ENCODE data around the gene PPDPF.
"Not testable (repeated sequence)": the region's sequence is repeated elsewhere in the genome, so short reads cannot be mapped to it uniquely, and the experiment has no call there.

PPDPF gene

GRCh38 chr20:63478346-63479302 is 41.9 kb upstream of the PPDPF start:
- no peaks in the 10 kb centered on the region for H3K36me3 ChIP-seq (ENCODE audit: control insufficient read depth, insufficient read depth, low read length)
- WGBS, 2 experiments (ENCODE audit: insufficient coverage in 2 of 2): 90 to 92% methylated on average over 30 to 32 of the region's 34 CpGs
- H3K9me3 ChIP-seq (ENCODE audit: control insufficient read depth, low read length): no peaks in the 10 kb centered on the region
- no peaks in the 10 kb centered on the region for H3K4me1 ChIP-seq (ENCODE audit: control insufficient read depth, insufficient read depth, low read length, poor library complexity, severe bottlenecking)
- no peak overlapping the region for H3K4me3 ChIP-seq (ENCODE audit: extremely low read depth, insufficient read depth, low read length, poor library complexity, severe bottlenecking)
- no peak overlapping the region for H3K27ac ChIP-seq (ENCODE audit: low read depth, low read length, severe bottlenecking)

GRCh38 chr20:63479695-63480419 is 40.7 kb upstream of the PPDPF start:
- not testable (repeated sequence) for H3K4me1 ChIP-seq (ENCODE audit: control insufficient read depth, insufficient read depth, low read length, poor library complexity, severe bottlenecking); H3K9me3 ChIP-seq (ENCODE audit: control insufficient read depth, low read length); H3K27ac ChIP-seq (ENCODE audit: low read depth, low read length, severe bottlenecking); H3K4me3 ChIP-seq (ENCODE audit: extremely low read depth, insufficient read depth, low read length, poor library complexity, severe bottlenecking); H3K36me3 ChIP-seq (ENCODE audit: control insufficient read depth, insufficient read depth, low read length)
- WGBS, 2 experiments (ENCODE audit: insufficient coverage in 2 of 2): 85% methylated on average over 18 to 22 of the region's 32 CpGs

- 79 to 90% methylated on average over 2 to 9 of the region's 12 CpGs for WGBS, 2 experiments (ENCODE audit: insufficient coverage in 2 of 2)
- Histone ChIP-seq H3K4me1 (ENCODE audit: control insufficient read depth, insufficient read depth, low read length, poor library complexity, severe bottlenecking) (no peaks in the 10 kb centered on the region), H3K27ac (ENCODE audit: low read depth, low read length, severe bottlenecking) (no peak overlapping the region), H3K9me3 (ENCODE audit: control insufficient read depth, low read length) (no peaks in the 10 kb centered on the region), H3K36me3 (ENCODE audit: control insufficient read depth, insufficient read depth, low read length) (no peaks in the 10 kb centered on the region), H3K4me3 (ENCODE audit: extremely low read depth, insufficient read depth, low read length, poor library complexity, severe bottlenecking) (no peak overlapping the region)
Measured at GRCh38 chr20:63481503-63481902, 39.1 kb upstream of the PPDPF start.

GRCh38 chr20:63482021-63482587 is 38.5 kb upstream of the PPDPF start:
- WGBS, 2 experiments (ENCODE audit: insufficient coverage in 2 of 2): 56 to 62% methylated on average over 9 to 10 of the region's 11 CpGs
- H3K4me3 ChIP-seq (ENCODE audit: extremely low read depth, insufficient read depth, low read length, poor library complexity, severe bottlenecking): no peak overlapping the region
- H3K36me3 ChIP-seq (ENCODE audit: control insufficient read depth, insufficient read depth, low read length): no peaks in the 10 kb centered on the region
- H3K4me1 ChIP-seq (ENCODE audit: control insufficient read depth, insufficient read depth, low read length, poor library complexity, severe bottlenecking): no peaks in the 10 kb centered on the region
- no peaks in the 10 kb centered on the region for H3K9me3 ChIP-seq (ENCODE audit: control insufficient read depth, low read length)
- H3K27ac ChIP-seq (ENCODE audit: low read depth, low read length, severe bottlenecking): no peak overlapping the region

GRCh38 chr20:63483834-63484233 is 36.7 kb upstream of the PPDPF start:
- Histone ChIP-seq H3K36me3 (ENCODE audit: control insufficient read depth, insufficient read depth, low read length) (no peaks in the 10 kb centered on the region), H3K4me3 (ENCODE audit: extremely low read depth, insufficient read depth, low read length, poor library complexity, severe bottlenecking) (no peak overlapping the region), H3K9me3 (ENCODE audit: control insufficient read depth, low read length) (no peaks in the 10 kb centered on the region), H3K27ac (ENCODE audit: low read depth, low read length, severe bottlenecking) (no peak overlapping the region), H3K4me1 (ENCODE audit: control insufficient read depth, insufficient read depth, low read length, poor library complexity, severe bottlenecking) (no peaks in the 10 kb centered on the region)
- 65 to 68% methylated on average over 8 to 9 of the region's 12 CpGs for WGBS, 2 experiments (ENCODE audit: insufficient coverage in 2 of 2)

GRCh38 chr20:63484236-63484635 is 36.3 kb upstream of the PPDPF start:
- no peaks in the 10 kb centered on the region for H3K36me3 ChIP-seq (ENCODE audit: control insufficient read depth, insufficient read depth, low read length)
- H3K4me1 ChIP-seq (ENCODE audit: control insufficient read depth, insufficient read depth, low read length, poor library complexity, severe bottlenecking): no peaks in the 10 kb centered on the region
- no peak overlapping the region for H3K4me3 ChIP-seq (ENCODE audit: extremely low read depth, insufficient read depth, low read length, poor library complexity, severe bottlenecking)
- no peak overlapping the region for H3K27ac ChIP-seq (ENCODE audit: low read depth, low read length, severe bottlenecking)
- no peaks in the 10 kb centered on the region for H3K9me3 ChIP-seq (ENCODE audit: control insufficient read depth, low read length)
- 66 to 70% methylated on average over 16 of the region's 17 CpGs for WGBS, 2 experiments (ENCODE audit: insufficient coverage in 2 of 2)

- no peak overlapping the region for H3K4me3 ChIP-seq (ENCODE audit: extremely low read depth, insufficient read depth, low read length, poor library complexity, severe bottlenecking)
- no peaks in the 10 kb centered on the region for H3K4me1 ChIP-seq (ENCODE audit: control insufficient read depth, insufficient read depth, low read length, poor library complexity, severe bottlenecking)
- no peaks in the 10 kb centered on the region for H3K36me3 ChIP-seq (ENCODE audit: control insufficient read depth, insufficient read depth, low read length)
- 79 to 80% methylated on average over 14 to 16 of the region's 18 CpGs for WGBS, 2 experiments (ENCODE audit: insufficient coverage in 2 of 2)
- H3K9me3 ChIP-seq (ENCODE audit: control insufficient read depth, low read length): no peaks in the 10 kb centered on the region
- H3K27ac ChIP-seq (ENCODE audit: low read depth, low read length, severe bottlenecking): no peak overlapping the region
Measured at GRCh38 chr20:63484651-63485403, 35.7 kb upstream of the PPDPF start.

GRCh38 chr20:63486300-63486855 is 34.2 kb upstream of the PPDPF start:
- H3K36me3 ChIP-seq (ENCODE audit: control insufficient read depth, insufficient read depth, low read length): no peaks in the 10 kb centered on the region
- no peak overlapping the region for H3K4me3 ChIP-seq (ENCODE audit: extremely low read depth, insufficient read depth, low read length, poor library complexity, severe bottlenecking)
- H3K4me1 ChIP-seq (ENCODE audit: control insufficient read depth, insufficient read depth, low read length, poor library complexity, severe bottlenecking): no peaks in the 10 kb centered on the region
- H3K27ac ChIP-seq (ENCODE audit: low read depth, low read length, severe bottlenecking): no peak overlapping the region
- WGBS, 2 experiments (ENCODE audit: insufficient coverage in 2 of 2): 93% methylated on average over 16 to 17 of the region's 17 CpGs
- H3K9me3 ChIP-seq (ENCODE audit: control insufficient read depth, low read length): no peaks in the 10 kb centered on the region

GRCh38 chr20:63487116-63487764 is 33.3 kb upstream of the PPDPF start:
- 58 to 62% methylated on average over 10 of the region's 14 CpGs for WGBS, 2 experiments (ENCODE audit: insufficient coverage in 2 of 2)
- H3K4me1 ChIP-seq (ENCODE audit: control insufficient read depth, insufficient read depth, low read length, poor library complexity, severe bottlenecking): no peaks in the 10 kb centered on the region
- peaks cover 2% of the 10 kb centered on the region for H3K36me3 ChIP-seq (ENCODE audit: control insufficient read depth, insufficient read depth, low read length)
- no peak overlapping the region for H3K27ac ChIP-seq (ENCODE audit: low read depth, low read length, severe bottlenecking)
- no peak overlapping the region for H3K4me3 ChIP-seq (ENCODE audit: extremely low read depth, insufficient read depth, low read length, poor library complexity, severe bottlenecking)
- H3K9me3 ChIP-seq (ENCODE audit: control insufficient read depth, low read length): no peaks in the 10 kb centered on the region

All from mesodermal cell (in vitro differentiated cells).